Choroid plexus epithelial cell (primary cell): Measurements from ENCODE around the gene BRD3OS.

Experiments used
- DNase-seq: peaks from one replicate; pipeline ENCODE4 v3.0.0-alpha.2; 2010; ENCODE audit warnings: low read depth
- H3K4me3 ChIP-seq: 2 replicates; pipeline ENCODE4 v1.5.1; 2011; ENCODE audit warnings: low read depth, mild to moderate bottlenecking, control low read depth, low read length, moderate library complexity
- CTCF ChIP-seq: conservative IDR thresholded peaks from 2 replicates; pipeline ENCODE4 v1.5.1; 2011; ENCODE audit warnings: low read depth, mild to moderate bottlenecking, control low read depth, inconsistent platforms, low read length, moderate library complexity

BRD3OS gene

GRCh38 chr9:134031783-134032182, 6.5 kb downstream of the BRD3OS start:
- no peak for DNase-seq
- TF ChIP-seq CTCF: no peak
- H3K4me3 ChIP-seq: no peak overlapping the region

GRCh38 chr9:134032456-134033222, 7.4 kb downstream of the BRD3OS start:
- H3K4me3 ChIP-seq: no peak overlapping the region
- TF ChIP-seq CTCF: no peak
- DNase-seq: no peak

GRCh38 chr9:134033516-134034214, 8.4 kb downstream of the BRD3OS start:
- no peak for TF ChIP-seq CTCF
- DNase-seq: no peak
- H3K4me3 ChIP-seq: no peak overlapping the region

- no peak for TF ChIP-seq CTCF
- no peak overlapping the region for H3K4me3 ChIP-seq
- DNase-seq: no peak
These were observed 9.1 kb downstream of the BRD3OS start for GRCh38 chr9:134034215-134035040.

GRCh38 chr9:134035041-134036039, 10.1 kb downstream of the BRD3OS start:
- no peak for TF ChIP-seq CTCF
- no peak for DNase-seq
- H3K4me3 ChIP-seq: no peak overlapping the region

- no peak for TF ChIP-seq CTCF
- no peak overlapping the region for H3K4me3 ChIP-seq
- no peak for DNase-seq
These were observed 10.8 kb downstream of the BRD3OS start for GRCh38 chr9:134036130-134036529.
